ENCODE data around the gene TMEM40.
"Not testable (repeated sequence)": the region's sequence is repeated elsewhere in the genome, so short reads cannot be mapped to it uniquely, and the experiment has no call there.

The TMEM40 gene

DNA sequence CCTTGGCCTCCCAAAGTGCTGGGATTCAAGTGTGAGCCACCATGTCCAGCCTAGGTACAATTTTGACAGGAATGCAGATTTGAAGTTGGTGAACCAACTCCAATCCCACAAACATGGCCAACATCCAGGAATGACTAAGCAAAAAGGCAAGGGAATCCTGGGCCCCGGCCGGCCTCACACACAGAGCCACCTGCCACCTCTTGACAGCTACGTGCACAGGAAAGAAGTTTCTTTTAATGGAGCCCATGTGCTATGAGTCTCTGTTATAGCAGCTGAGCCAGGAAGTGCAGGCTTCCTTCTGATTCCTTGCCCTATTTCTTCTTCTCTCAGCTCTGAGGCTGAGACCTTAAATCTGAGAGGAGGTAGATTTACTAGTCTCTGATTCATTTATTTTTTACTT lies 8.8 kb downstream of the TMEM40 start:
- no peak for DNase-seq

DNA sequence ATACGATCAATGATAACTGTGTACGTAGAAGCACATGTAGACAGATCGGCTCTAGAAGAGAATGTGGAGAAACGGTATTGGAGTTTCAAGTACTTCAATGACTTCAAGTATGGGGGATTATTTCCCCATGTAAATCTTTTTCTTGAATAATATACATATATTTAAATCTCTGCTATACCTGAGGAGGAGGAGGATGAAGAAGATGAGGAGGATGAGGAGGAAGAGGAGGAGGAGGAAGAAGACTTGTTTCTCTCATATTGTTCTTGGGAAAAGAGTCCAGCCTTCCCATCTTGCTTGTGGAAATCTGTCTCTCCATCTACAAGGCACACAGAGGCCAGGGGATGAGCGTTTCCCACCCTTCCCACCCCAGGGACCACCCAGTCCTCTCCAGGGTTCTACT lies 10.6 kb downstream of the TMEM40 start:
- no peak for DNase-seq

DNA sequence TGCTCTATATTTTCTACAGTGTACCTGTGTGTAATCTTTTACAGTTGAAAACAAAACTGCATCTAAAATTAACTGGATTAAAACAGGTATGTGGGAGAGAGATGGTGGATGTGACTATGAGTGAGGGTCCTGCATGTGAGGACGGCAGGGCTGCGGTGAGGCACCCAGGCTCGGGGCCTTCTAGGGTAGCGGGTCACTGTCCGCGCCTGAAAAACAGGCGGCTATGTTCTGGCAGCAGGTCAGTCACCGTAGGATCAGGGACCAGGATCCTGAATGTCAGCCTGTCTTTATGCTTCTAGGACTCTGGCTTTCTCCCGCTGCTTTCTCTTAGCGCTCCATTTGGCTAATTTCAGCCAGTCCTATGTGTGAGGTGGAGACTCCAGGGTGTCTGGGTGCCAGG lies 12.6 kb downstream of the TMEM40 start:
- no peak for DNase-seq

DNA sequence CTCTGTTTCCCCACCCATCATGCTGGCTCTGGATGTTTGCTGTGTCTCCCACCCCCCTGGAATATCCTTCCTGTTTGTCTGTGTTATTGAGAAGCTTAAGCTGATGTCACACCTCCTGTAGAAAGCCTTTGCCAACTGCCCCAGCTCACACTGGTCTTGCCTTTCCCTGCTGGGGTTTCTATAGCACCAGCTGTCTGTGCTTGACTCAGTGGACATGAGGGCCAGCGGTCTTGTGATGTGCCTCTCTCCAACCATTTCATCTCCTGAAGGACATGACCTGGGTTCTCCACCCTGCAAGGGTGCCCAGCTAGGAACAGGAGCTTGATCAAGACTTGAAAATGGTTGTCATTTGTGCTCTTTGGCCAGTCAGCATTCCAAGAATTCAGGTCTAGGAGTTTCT lies 14.7 kb downstream of the TMEM40 start:
- no peak for DNase-seq

DNA sequence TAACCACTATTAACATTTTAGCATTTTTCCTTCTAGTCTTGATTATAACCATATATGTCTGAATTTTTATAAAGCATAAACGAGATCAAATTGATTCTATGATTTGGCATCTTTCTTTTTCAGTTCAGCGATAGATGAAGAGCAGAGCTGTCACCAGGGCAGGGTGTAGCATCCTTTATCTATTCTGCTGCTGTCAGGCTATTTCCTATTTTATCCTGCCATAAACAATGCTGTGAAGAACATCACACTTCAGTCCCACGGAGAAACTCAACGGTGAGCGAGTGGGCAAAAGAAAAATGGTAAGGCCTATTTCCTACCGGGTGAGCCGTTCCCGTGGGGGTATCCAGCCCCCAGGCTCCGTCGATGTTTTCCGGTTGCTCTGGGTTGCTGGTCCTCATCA lies 15.5 kb downstream of the TMEM40 start:
- no peak for DNase-seq

DNA sequence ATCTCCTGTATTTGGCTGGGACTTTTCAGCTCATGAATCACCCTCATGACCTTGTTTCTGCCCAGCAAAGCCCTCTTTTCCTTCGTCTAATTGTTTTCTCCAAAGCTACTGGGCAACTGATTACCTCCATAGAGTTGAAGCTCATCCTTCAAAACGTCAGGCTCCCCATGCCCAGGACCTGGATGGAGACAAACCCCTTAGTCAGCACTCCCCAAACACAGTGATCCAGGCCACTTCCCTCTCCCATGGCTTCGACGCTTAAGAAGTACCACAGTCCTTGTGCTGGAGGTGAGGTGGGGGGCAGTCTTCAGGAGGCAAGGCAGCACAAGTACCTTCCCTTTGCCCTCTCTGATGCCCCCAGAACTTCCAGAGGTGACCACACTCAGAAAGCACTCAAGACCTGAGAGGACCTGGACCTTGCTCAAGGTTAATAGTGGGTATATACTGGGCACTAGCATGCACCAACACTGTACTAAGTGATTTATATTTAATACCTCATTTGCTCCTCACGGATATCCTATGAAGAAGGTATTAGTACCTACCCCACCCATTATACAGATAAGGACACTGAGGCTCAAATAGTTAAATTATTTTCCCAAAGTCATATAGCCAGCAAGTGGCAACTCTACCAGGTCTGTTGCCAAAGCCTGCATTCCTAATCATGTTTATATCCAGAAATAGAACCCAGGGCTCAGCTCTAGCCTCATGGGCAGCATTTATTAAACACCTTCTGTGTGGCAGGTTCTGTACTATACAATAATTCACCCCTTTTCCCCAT lies 16.5 kb downstream of the TMEM40 start:
- DNase-seq: no peak

DNA sequence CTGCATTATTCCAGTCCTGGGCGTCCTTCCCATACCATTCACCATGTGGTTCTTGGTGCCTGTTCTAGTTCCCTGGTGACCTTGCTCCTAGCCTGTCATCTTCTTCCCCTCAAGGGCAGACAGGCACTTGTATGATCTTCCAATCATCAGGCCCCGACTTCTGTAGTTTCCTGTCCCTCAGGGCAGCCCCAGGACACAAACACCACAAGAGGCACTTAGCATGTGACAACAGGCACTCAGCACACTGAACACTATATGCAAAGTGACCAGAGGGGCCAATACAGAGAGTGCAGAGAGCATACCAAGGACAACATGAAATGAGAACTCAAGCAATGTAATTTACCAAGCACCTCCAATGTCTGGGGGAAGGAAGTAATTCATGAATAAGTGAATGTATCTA lies 17.9 kb downstream of the TMEM40 start:
- no peak for DNase-seq

DNA sequence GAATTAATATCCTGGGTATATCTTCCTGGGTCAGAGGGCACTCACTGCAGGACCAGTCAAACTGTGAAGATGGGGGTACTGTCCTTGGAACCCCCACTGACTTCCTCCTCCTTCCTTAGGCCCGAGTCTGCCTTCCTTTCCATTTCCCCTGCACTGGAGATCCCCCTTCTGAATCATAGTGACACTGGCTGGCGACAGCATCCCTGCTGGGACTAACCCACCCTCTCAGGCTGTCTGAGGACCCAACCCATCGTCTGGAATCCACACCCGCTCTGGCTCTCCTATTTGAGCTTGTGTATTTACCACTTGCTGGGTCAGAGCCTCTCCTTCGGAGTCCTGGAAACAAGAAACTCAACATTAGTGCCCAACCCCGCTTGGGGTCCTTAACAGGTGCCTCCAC lies 21.2 kb downstream of the TMEM40 start:
- no peak for DNase-seq

DNA sequence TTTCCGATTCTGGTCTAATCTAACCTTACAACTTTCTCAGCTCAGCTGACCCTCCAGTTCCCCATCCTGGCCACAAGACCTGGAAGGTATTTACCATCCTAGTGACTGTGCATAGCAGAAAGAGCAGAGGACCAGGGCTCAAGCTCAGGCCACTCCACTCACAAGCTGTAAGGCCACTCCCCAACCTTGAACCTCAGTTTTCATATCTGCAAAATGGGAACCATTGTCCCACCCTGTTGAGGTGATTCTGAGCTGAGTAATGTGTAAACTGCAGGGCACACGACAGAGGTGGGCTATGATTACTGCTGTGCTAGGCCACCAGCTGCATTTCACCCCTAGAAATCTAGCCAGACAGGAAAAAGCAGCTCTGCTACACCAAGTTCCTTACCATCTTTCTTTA lies 21.7 kb downstream of the TMEM40 start:
- no peak for DNase-seq

DNA sequence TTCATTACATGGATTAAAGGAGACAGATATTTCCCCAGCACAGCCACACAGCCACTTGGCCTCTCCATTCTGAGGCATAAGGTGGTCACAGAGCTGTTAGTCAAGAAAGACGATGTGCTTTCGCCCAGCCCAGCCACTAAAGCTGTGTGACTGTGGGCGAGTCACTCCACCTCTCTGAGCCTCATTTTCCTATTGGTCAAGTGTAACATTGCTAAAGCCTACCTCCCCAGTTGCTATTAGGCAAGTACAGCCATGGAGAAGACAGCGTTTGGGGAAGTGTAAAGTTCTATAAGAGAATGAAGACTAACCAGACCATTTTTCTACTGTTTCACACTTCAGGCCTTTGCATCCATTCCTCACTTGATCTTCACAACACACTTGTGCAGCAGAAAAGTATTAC lies 24.1 kb downstream of the TMEM40 start:
- no peak for DNase-seq

DNA sequence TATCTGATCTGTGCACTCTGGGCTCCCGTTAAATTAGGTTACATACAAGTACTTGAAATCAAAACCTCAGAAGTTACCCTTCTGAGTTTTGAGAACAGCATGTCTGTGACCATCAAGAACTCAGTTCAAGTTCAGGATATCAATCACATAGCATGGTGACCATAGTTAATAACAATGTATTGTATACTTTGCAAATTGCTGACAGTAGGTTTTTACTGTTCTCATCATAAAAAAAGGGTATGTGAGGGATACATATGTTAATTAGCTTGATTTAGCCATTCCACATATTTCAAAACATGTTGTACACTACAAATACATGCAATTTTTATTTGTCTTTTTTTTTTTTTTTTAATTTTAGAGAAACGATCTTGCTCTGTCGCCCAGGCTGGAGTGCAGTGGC lies 25.5 kb downstream of the TMEM40 start:
- DNase-seq: no peak

DNA sequence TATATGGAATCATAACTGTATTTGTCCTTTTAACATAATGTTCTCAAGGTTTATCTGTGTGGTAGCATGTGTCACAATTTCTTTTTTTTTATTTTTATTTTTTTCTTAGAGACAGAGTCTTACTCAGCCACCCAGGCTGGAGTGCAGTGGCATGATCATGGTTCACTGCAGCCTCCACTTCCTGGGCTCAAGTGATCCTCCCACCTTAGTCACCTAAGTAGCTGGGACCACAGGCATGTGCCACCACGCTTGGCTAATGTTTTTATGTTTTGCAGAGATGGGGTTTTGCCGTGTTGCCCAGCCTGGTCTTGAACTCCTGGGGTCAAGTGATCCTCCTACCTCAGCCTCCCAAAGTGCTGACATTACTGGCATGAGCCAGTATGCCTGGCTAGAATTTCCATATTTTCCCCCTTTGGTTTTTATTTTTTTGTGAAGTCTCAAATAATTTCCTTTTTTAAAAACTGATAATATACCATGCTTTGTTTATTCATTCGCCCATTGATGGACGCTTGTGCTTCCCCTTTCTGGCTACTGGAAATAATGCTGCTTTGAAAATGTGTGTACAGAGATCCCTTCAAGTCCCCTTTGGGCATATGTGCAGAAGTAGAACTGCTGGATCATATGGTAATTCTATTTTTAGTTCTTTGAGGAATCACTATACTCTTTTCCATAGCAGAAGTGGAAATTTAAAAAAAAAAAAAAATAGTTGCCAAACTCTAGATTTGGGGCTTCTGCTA lies 28.4 kb downstream of the TMEM40 start:
- DNase-seq: no peak

DNA sequence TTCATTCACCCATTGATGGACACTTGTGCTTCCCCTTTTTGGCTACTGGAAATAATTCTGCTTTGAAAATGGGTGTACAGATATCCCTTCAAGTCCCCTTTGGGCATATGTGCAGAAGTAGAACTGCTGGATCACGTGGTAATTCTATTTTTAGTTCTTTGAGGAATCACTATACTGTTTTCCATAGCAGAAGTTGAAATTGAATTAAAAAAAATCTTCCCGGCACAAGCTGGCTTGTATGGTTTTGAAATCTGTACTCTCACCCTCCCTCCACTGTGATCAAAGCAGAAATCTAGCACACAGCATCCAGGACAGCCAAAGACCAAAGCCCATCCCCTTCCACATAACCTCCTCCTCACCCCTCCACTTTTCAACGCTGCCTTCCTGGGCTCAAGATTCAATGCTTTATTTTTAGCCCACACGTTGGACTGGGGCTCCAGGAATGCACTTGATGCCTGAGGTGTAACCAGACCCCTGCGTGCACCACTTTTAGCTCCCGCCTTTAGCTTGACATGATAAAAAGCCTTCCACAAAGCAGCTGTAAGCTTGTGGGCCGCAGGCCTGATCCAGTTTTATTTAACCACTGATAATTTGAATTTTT lies 29.9 kb downstream of the TMEM40 start:
- peak in 1 of 2 experiments; percentile 33 for DNase-seq

DNA sequence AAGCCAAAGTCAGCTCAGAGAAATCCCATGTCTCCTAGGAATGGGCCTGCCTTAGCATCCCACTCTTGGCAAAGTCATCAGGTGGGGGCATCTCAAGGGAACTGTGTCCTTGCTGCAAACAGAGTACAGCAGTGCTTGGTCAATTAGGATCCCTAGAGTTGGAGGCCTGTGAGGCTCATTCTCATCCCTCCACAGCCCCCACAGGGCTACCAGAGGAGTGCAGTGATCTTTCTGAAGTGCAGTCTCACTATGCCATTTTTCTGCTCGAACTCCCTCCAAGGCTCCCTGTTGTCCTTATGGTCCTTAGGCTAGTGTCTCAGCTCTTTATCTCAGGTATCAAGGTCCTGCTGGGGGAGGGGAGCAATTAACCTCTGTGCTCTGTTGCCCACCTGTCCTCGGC lies 31.1 kb downstream of the TMEM40 start:
- no peak for DNase-seq

DNA sequence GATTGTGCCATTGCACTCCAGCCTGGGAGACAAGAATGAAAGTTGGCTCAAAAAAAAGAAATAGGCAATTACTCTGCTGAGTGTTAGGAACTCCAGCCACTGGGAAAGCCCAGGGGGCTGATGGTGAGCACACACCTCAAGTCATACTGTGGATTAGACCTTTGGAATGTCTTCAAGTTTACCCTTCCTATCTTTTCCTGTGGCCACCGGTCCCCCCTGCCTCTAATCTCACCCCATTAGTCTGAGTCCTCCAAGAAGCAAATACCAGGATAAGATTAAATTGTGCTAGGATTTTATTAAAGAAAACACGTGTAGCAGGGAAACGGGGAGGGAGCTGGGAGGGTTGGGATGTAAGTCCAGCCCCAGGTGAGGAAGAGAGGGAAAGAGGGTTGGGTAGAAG lies 31.6 kb downstream of the TMEM40 start:
- DNase-seq: no peak

DNA sequence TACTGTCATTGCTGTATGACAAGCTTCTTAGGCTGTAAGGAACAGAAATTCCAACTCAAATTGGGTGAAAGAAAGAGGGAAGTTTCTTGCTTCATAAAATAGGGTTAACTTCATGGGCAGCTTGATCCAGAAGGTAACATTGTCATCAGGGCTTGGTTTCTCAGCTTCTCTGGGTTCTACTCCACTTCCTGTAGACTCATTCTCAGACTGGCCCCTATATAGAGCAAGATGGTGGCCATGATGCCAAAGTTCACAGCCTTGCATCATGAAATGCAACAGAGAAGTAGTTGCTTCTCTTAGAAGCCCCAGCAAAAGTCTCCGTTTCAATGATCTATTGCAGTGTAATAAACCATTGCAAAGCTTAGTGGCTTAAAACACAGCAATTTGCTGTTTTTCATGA lies 33.6 kb downstream of the TMEM40 start:
- no peak for DNase-seq

DNA sequence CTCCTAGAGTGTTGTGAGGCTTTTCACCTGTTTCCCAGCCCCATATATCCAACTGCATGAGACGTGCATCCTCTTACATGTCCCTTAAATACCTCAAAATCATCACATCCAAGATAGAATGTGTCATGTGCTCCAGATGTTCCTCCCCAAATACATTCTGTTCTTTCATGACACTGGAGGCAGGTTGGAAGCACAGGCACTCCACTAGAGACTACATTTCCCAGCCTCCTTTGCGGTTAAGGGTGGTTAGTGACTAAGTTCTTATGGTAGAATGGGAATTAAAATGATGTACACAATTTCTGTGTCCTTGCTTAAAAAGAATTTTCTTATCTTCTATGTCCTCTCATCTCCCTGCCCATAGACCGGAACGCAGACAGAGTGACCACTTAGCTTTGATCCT lies 34.3 kb downstream of the TMEM40 start:
- DNase-seq: no peak

DNA sequence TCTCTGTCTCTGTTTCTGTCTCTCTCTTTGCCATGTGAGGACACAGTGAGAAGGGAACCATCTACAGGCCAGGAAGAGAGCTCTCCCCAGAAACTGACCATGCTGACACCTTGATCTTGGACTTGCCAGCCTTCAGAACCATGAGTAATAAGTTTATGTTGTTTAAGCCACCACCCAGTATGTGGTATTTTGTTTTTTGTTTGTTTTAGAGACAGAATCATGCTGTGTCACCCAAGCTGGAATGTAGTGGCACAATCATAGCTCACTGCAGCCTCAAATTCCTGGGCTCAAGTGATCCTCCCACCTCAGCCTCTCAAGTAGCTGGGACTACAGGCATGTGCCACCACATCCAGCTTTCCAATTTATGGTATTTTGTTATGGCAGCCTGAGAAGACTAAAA lies 35.7 kb downstream of the TMEM40 start:
- not testable (repeated sequence) for DNase-seq

DNA sequence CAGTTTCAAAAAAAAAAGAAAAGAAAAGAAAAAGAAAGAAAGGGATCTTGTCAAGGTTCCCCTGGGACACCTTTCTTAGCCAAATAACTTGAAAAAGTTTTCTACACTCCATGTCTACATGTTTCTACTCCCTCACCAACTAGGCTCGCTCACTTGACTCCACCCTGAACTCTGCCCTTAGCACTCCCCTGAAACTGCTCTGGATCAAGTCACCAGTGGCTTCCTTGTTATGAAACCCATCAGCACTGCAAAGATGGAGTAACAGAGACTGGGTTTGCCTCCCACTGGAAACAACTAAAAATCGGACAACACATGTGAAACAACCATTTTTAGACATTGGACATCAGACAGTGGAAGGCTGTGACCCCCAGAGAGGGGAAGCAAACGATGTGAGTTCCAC lies 36.8 kb downstream of the TMEM40 start:
- DNase-seq: no peak

DNA sequence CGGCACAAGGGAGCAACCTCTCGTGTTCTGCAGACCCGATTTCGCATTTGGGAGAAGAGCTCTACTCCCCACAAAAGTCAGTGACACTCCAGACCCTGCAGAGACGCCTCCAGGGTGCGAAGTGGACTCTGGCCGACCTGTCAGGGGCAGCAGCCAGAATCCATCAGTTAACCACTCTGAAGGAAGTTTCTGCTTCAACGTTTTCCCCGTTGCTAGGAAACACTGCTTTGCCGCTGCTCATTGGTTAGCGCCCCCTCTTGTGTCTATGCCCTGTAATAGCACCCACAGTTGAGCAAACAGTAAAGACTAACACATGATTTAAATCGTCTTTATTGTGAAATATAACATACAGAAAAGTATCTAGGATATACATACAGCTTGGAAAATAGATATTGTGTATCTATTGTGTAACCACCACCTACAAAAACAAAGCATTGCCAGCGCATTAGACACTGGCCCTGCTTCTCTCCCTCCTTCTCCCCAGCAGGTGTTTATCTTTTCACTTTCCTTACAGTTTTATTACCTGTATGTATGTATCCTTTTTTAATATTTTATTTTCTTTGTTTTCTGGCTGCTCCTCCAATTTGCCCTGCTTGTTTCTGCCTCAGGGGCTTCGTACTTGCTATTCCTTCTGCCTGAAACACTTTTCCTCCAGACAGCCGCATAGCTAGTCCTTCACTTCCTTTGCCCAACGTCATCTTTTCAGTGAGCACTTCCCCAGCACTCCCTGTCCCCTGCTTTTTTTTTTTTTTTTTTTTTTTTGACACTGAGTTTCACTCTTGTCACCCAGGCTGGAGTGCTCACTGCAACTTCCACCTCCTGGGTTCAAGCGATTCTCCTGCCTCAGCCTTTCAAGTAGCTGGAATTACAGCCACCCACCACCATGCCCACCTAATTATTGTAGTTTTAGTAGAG lies 38.8 kb downstream of the TMEM40 start:
- DNase-seq: no peak

DNA sequence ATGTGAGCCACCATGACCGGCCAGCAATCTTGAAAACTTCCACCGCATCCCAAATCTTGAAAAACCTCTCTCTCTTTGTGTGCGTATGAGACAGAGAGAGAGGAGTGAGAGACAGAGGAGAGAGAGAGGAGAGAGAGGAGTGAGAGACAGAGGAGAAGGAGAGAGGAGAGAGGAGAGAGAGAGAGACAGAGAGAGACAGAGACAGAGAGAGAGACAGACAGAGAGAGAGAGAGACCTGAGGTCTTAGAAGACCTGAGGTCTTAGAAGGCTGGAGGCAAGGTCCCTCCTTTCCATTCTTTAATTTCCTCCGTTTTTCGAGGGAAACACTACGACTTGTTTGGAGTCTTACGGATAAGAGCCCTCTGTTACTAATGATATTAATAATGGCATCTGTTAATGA lies 39.5 kb downstream of the TMEM40 start:
- DNase-seq: no peak

DNA sequence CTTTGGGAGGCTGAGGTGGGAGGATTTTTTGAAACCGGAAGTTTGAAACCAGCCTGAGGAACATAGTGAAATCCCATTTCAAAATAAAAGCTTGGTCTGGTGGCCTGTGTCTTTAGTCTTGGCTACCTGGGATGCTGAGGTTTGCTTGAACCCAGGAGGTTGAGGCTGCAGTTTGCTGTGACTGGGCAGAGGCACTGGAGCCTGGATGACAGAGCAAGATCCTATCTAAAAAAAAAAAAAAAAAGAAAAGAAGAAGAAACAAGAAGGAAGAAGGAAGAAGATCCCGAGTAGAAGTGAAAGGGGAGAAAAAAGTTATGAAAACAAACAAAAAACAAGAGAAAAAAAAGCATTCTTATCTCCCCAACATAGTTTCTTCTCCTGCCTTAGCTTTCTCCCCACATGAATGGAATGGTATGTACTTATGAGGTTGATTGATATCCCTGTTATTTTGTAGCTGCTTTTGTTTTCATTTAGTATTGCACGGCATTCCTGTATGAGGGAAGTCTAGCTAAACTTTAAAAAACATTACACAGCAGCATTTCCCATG lies 42.4 kb downstream of the TMEM40 start:
- DNase-seq: no peak

DNA sequence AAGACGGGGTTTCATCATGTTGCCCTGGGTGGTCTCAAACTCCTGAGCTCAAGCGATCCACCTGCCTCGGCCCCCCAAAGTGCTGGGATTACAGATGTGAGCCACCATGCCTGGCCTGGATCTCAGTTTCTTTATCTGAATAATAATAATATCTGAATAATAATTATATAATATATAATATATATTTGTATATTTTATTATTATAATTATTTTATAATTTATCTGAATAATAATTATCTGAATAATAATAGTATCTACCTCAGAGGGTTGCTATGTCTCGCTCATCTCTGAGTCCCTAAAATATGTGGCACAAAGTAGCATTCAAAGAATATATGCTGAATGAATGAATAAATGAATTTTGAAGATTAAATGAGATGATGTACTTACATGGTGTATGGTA lies 44.8 kb downstream of the TMEM40 start:
- DNase-seq: no peak

Data from NCI-H187 (cell line).